AG04449 (cell line): ENCODE results near the gene CTNNA2.

Source experiments
- CTCF ChIA-PET: fragments of 350-600 bp; formaldehyde crosslinking; extraction: SDS; loops from one replicate; lab custom pipeline; 2021; ENCODE audit warnings: antibody characterized with exemption; lab: Yijun Ruan, JAX
- POLR2A ChIA-PET: fragments of 400-600, 350-600 bp; formaldehyde crosslinking; extraction: SDS; loops from one replicate; lab custom pipeline; 2020; ENCODE audit warnings: antibody characterized with exemption, inconsistent platforms; lab: Yijun Ruan, JAX
- DNase-seq: peaks from one replicate; pipeline ENCODE4 v3.0.0-alpha.2; 2010; ENCODE audit warnings: low read depth, low spot score
- H3K4me3 ChIP-seq: 2 replicates; pipeline ENCODE4 v1.5.1; 2011; ENCODE audit warnings: low read depth, mild to moderate bottlenecking, control low read depth, low read length
- TF ChIP-seq, protein P1 (sequence below): IDR thresholded peaks from one replicate; pipeline ENCODE4 v1.5.1; 2011; ENCODE audit warnings: mild to moderate bottlenecking, moderate library complexity, low read length, control low read depth, inconsistent platforms; ENCODE audit not compliant: insufficient read depth; ENCODE audit errors: missing control alignments

The CTNNA2 gene

DNA sequence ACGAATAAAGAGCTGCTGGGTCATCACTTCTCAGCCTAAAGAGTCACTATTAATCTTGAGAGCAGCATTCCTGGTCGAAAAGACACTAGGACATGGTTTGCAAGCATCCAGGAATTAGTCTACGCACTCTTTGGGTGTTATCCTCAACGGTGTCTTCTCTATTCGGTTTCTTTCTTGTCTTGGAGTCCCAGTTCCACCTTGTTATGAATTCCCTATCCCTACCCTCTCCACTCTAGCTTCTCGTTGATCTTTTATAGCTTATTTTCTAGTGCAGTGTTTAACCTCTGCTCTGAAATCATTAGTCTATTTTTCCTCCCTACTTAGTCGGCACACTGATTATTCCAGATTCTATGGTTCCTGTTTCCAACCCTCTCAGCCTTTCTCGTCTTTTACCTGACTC, 949.8 kb downstream of the CTNNA2 start:
- H3K4me3 ChIP-seq: no peak overlapping the region
- TF ChIP-seq, protein P1, sequence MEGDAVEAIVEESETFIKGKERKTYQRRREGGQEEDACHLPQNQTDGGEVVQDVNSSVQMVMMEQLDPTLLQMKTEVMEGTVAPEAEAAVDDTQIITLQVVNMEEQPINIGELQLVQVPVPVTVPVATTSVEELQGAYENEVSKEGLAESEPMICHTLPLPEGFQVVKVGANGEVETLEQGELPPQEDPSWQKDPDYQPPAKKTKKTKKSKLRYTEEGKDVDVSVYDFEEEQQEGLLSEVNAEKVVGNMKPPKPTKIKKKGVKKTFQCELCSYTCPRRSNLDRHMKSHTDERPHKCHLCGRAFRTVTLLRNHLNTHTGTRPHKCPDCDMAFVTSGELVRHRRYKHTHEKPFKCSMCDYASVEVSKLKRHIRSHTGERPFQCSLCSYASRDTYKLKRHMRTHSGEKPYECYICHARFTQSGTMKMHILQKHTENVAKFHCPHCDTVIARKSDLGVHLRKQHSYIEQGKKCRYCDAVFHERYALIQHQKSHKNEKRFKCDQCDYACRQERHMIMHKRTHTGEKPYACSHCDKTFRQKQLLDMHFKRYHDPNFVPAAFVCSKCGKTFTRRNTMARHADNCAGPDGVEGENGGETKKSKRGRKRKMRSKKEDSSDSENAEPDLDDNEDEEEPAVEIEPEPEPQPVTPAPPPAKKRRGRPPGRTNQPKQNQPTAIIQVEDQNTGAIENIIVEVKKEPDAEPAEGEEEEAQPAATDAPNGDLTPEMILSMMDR: no peak
- CTCF ChIA-PET: no interaction called here
- no peak for DNase-seq
- POLR2A ChIA-PET: no interaction called here

DNA sequence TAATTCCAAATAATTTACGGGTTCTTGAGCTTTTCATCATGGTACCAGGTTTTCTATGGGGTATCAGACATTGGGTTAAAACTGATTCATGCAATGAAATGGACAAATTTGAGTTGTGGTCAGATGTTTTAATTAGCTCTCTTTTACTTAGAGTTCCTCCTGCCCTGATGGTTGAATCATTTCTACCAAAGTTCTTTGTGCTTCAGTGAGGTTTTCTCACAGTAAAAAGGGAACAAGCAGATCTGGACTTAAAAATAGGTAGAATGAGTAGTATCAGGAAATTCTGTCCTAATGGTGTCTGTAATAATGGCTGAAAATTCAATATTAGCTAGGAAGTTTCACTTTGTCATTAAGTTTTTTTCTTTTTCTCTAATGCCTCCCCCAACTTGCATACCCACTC, 951.4 kb downstream of the CTNNA2 start:
- TF ChIP-seq, protein P1: no peak
- H3K4me3 ChIP-seq: no peak overlapping the region
- POLR2A ChIA-PET: no interaction called here
- CTCF ChIA-PET: interaction anchor here (1.6 kb wide), 1 partner anchor 35 kb away, joined by 4 read pairs; no protein-coding TSS in a partner anchor
- no peak for DNase-seq

DNA sequence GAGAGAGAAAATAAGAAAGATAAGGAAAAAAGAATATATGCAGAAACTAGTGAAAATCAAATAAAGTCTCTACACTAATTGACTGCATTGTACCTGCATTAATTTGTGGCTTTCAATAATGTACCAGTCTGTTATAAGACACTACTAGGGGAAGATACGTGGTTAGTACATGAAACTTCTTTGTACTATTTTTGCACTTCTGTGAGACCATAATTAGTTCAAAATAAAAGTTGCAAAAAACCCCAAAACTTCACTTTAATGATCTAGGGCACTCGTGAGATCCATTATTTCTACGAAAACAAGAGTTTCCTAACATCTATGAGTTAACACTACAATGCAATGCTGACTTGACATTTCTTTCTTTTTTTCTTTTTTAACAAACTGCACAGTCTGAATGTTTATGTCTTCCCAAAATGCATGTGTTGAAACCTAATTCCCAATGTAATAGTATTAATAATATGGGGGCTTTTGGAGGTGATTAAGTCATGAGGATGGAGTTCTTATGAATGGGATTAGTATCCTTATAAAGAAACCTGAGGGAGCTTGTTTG, 954.5 kb downstream of the CTNNA2 start:
- H3K4me3 ChIP-seq: no peak overlapping the region
- no peak for DNase-seq
- POLR2A ChIA-PET: no interaction called here
- TF ChIP-seq, protein P1: no peak
- CTCF ChIA-PET: no interaction called here

DNA sequence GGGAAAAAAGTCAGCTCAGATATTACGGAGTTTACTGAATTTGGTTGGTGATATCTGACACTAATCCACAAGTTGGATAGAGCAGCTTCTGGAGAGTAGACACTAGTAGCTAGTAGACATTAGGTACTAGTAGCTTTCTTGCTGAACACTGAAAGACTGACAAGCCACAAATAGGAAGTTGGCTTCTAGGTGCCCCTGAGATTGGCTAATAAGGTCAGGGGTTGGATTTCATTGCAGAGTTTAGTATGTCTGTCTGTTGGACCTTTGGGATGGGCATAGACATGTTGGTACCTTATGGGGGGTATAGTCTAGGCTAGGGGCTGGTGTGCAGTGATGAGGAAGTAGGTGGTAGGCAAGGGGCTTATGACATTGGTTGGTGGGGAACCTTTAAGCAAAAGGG, 956.6 kb downstream of the CTNNA2 start:
- no peak overlapping the region for H3K4me3 ChIP-seq
- ChIA-PET POLR2A (no interaction called here), CTCF (no interaction called here)
- TF ChIP-seq, protein P1: no peak
- no peak for DNase-seq

DNA sequence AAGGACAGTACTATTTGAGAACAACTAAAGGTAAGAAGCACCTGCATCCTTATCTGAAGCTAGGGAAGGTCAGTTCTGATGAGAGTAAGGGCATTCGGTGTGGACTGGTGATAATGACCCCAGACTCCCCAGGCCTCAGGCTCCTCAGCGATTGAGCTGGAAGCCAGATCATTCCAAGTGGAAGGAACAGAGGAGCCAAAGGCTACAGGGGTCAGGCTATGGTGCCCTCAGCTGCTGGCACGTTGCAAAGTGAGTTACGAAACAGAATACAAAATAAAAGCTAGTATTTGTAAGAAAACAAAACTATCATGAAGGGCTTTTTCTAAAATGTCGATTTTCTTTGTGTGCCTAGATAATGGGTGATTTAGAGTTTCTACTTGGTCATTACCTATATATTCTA, 960.2 kb downstream of the CTNNA2 start:
- no peak overlapping the region for H3K4me3 ChIP-seq
- TF ChIP-seq, protein P1: no peak
- POLR2A ChIA-PET: interaction anchor here (0.6 kb wide), 1 partner anchor 23 kb away, joined by 3 read pairs; no protein-coding TSS in a partner anchor
- CTCF ChIA-PET: no interaction called here
- no peak for DNase-seq

DNA sequence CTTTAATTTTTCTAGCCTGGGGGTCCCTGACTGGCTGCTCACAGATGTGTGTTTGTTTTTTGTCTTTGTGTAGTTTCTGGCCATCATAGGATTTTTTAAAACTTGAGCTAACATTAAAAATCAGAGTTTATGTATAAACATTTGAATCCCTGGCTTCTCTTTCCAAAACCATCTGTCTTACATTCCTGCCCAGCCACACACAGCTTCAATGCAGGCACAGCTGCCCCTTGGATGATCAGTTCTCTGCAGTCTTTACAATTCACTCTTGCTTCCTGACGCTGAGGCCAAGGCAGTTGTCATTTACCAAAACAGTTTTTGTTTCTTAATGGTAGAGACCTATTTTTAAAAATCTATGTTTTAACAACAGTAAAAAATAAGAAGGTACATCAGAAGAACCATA, 960.9 kb downstream of the CTNNA2 start:
- H3K4me3 ChIP-seq: no peak overlapping the region
- TF ChIP-seq, protein P1: no peak
- ChIA-PET CTCF (interaction anchor here (0.9 to 1.3 kb wide), 2 partner anchors 24 to 25 kb away, joined by 3 read pairs; no protein-coding TSS in a partner anchor), POLR2A (interaction anchor here (0.6 kb wide), 1 partner anchor 22 kb away, joined by 3 read pairs; no protein-coding TSS in a partner anchor)
- no peak for DNase-seq
